DMS114 treated with DMSO at 0.1 percent for 48 hours (cell line): ENCODE data around the gene NDUFS5.
"Not testable (repeated sequence)": the region's sequence is repeated elsewhere in the genome, so short reads cannot be mapped to it uniquely, and the experiment has no call there.

Source experiments
- DNase-seq: peaks from one replicate; lab custom pipeline; 2025; ENCODE audit not compliant: unreplicated experiment; lab: John Stamatoyannopoulos, UW

Gene NDUFS5

GRCh38 chr1:39061951-39062350 is 35.8 kb downstream of the NDUFS5 start:
- DNase-seq, result no peak

DNA sequence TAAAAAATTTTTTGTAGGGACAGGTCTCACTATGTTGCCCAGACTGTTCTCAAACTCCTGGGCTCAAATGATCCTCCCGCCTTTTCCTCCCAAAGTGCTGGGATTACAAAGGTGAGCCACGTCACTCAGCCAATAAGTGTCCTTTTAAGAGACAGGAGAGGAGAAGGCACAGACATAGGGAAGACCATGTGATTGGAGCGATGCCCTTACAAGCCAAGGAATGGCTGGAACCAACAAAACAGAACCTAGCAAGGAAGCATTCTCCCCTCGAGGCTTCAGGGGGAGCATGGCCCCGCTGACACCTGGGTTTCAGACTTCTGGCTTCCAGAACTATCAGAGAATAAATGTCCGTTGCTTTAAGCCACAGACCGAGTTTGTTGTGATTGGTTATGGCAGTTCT is 37.0 kb downstream of the NDUFS5 start:
- no peak for DNase-seq

- DNase-seq, result no peak
Measured at GRCh38 chr1:39063775-39064174, 37.6 kb downstream of the NDUFS5 start.

DNA sequence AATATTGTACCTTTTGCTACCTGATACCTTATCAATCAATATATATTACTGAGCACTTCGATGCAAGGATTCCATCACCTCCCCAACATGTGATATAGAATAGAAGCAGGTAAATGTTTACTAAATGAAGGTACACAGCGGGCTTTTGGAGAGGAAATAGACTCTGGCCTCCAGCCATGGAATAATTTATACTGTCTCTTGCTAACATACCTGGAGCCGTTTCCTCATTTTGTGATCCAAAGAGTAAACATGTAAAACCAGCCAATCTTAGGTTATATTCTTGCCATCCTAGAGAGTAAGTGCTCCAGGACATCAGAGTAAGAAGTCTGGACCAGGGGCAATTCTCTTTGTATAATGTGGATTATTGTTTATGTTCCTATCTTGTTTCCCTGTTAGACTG is 39.4 kb downstream of the NDUFS5 start:
- no peak for DNase-seq

- not testable (repeated sequence) for DNase-seq
Measured at GRCh38 chr1:39068227-39068626, 42.1 kb downstream of the NDUFS5 start.

GRCh38 chr1:39071557-39071956 is 45.4 kb downstream of the NDUFS5 start:
- not testable (repeated sequence) for DNase-seq

- DNase-seq, result no peak
Measured at GRCh38 chr1:39076127-39076798, 50.1 kb downstream of the NDUFS5 start.

GRCh38 chr1:39076799-39077148 is 50.6 kb downstream of the NDUFS5 start:
- no peak for DNase-seq

DNA sequence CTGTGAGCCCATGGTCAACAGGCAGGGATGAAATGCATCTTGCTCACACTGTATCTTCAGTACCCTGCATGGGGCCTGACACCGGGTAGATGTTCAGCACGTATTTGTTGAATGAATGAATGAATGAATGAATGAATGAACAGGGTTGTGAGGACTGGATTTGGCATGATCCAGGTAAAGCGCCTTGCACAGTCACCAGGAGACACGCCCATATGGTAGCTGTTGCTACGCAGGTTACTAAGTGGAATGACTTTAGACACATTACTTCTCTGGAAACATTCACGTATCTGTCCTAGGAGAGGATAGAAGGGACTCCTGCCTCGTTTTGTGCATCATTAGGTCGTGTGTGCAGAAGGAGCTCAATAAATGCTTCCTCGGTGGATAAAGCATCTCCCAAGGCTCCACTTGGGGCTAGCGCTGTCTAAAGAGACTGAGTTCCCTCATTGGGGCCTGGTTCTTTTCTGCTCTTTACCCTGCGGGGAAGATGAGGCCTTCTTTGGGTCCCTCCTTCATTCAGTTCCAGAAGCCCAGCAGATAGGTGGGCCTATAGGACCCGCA is 54.2 kb downstream of the NDUFS5 start:
- no peak for DNase-seq

DNA sequence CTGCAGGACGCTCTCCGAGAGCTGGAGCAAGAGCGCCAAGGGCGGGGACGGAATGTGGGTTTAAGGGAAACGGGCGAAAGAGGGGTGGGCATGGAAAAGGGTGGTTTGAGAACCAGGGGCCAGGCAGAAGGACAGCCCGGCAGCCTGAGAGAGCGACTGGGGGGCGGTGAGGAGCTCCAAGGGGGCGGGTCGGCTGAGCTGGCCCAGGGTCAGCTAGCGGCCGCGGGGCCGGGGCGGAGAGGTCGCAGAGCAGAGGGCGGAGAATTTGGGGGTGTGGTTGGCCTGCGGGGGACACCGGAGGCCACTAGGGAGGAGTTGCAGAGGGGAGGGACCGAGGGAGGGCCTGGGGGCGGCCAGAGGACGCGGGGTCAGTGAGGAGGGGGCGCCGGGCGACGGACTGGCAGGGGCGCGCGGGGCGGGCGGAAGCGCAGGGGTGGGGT is 54.7 kb downstream of the NDUFS5 start:
- DNase-seq, result no peak

GRCh38 chr1:39081271-39082009 is 55.3 kb downstream of the NDUFS5 start:
- DNase-seq, result no peak

GRCh38 chr1:39082010-39082799 is 56.1 kb downstream of the NDUFS5 start:
- DNase-seq, result no peak

DNA sequence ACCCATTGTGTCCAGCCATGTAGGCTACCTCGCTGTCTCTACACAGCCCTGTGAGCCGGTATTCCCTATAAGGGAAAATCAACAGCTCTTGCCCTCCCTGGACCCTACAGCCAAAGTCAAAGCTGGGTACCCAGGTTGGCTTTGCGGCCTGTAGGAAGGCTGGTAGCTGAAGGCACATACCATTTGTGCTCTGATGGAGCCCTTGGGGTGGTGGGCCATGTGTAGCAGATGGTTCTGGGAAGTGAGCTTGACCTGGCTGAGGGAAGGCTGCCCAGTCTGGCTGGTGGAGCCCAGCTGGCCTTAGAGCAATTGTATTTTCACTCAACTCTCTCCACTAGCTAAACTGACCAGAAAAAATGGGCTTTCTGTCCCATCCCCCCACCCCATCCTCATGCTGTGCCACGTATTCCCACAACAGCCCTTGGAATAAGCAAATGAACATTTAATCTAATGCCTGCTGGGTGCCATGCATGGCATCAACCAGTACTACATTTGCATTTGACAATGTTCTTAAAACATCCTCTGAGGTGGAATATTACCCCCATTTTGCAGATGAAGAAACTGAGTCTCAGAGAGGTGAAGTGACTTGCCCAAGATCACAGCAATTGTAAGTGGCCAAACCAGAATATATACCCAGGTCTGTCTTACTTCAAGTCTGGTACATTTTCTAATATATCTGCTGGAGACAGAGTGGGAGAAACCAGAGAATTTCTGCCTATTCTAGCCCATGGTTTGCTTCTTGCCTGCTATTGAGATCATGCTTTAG is 56.8 kb downstream of the NDUFS5 start:
- DNase-seq, result no peak

- no peak for DNase-seq
Measured at GRCh38 chr1:39084191-39084590, 58.0 kb downstream of the NDUFS5 start.
